HAP-1 (cell line): Measurements from ENCODE around the gene STOX2.

Experiments used
- DNase-seq, 2 experiments: peaks; one replicate each; pipeline ENCODE4 v3.0.0-alpha.2; 2016 to 2020; ENCODE audit warnings: low spot score in 2 of 2
- H3K27me3 ChIP-seq: fragments of 250-450 bp; sonication (Bioruptor Pico); 2 replicates; pipeline ENCODE4 v1.5.1; 2020; ENCODE audit warnings: low read depth, mild to moderate bottlenecking, moderate library complexity
- H3K36me3 ChIP-seq: fragments of 250-450 bp; sonication (Bioruptor Pico); replicated peaks from 2 replicates; pipeline ENCODE4 v1.5.1; 2020; ENCODE audit warnings: mild to moderate bottlenecking
- H3K4me1 ChIP-seq: fragments of 250-450 bp; sonication (Bioruptor Pico); 2 replicates; pipeline ENCODE4 v1.5.1; 2020; ENCODE audit warnings: mild to moderate bottlenecking
- H3K4me3 ChIP-seq: fragments of 250-450 bp; sonication (Bioruptor Pico); 2 replicates; pipeline ENCODE4 v1.5.1; 2020; ENCODE audit warnings: mild to moderate bottlenecking, moderate library complexity
- H3K9me3 ChIP-seq: fragments of 250-450 bp; sonication (Bioruptor Pico); 2 replicates; pipeline ENCODE4 v1.5.1; 2020; ENCODE audit warnings: mild to moderate bottlenecking, moderate library complexity
- in situ Hi-C: fragments of 300-500 bp; cut with MboI; formaldehyde crosslinking; loops from 3 replicates; pipeline ENCODE4 v1.14.3; 2020; ENCODE audit warnings: low sequenced_read_pairs, inconsistent platforms, mixed read lengths

The STOX2 gene

DNA sequence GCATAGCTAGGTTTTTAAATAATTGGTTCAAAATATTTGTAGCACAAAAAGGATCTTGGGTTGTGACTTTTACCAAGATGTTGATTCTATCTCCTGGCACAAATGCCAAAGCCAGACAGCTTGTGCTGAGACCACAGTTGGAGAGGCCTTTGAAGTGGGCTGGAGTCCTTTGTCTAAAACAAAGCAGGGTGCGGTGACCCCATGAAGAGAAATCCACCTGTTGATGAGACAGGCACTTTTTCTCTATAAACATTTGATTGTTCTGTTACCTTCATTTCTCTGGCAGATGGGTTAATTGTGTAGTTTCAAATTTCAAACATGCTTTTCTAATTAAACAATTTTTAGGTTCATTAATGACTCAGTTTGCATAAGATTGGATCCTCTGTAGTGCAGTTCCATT is 56.7 kb downstream of the STOX2 start:
- in situ Hi-C loops: no loop called here
- H3K27me3 ChIP-seq: no peaks in the 10 kb centered on the region

DNA sequence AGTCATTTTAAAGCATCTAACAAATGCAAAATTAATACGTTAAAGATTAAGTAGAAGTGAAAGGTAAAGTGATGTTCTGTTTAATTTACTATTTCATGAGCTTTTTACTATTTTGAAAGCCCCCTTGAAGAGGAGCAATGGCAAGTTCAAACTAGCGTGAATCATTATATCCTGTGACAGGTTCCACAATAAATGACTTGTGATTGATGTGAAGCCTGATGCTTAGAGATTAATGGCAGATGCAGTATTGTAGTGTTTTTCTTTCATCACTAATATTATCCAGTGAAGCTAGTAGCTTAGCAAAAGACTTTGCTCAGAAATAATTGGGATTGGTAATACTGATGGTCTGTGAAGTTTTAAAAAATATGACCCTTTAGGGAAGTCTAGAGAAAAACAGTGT is 57.3 kb downstream of the STOX2 start:
- Histone ChIP-seq H3K4me3 (no peak overlapping the region), H3K27me3 (no peaks in the 10 kb centered on the region), H3K36me3 (no peaks in the 10 kb centered on the region), H3K4me1 (peaks cover 12% of the 10 kb centered on the region), H3K9me3 (no peaks in the 10 kb centered on the region)
- DNase-seq: no peak
- in situ Hi-C loops: no loop called here

More for the DNA sequence above, 56.7 kb downstream of the STOX2 start:
- no peak overlapping the region for H3K4me3 ChIP-seq
- H3K9me3 ChIP-seq: no peaks in the 10 kb centered on the region
- peaks cover 12% of the 10 kb centered on the region for H3K4me1 ChIP-seq
- H3K36me3 ChIP-seq: no peaks in the 10 kb centered on the region
- DNase-seq: no peak

- H3K36me3 ChIP-seq: no peaks in the 10 kb centered on the region
- DNase-seq: no peak
- H3K4me3 ChIP-seq: no peak overlapping the region
- H3K4me1 ChIP-seq: peaks cover 6% of the 10 kb centered on the region
- no peaks in the 10 kb centered on the region for H3K9me3 ChIP-seq
- H3K27me3 ChIP-seq: no peaks in the 10 kb centered on the region
- in situ Hi-C loops: no loop called here
These were observed 61.3 kb downstream of the STOX2 start for GRCh38 chr4:183966371-183966770.

DNA sequence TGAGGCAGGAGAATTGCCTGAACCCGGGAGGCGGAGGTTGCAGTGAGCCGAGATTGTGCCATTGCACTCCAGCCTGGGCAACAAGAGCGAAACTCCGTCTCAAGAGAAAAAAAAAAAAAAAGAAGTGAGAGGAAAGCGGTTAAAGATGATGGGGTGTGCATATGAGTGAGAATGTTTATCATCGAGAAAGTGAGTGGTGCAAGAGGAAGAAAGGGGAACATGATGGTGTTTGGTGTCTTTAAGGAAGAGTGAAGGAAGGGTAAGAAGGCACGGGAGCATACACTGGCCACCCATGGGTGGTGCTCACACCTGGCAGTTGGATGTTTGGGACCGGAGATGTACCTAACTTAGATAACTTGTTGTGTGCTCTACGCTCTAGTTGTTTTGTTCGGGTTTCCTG is 62.2 kb downstream of the STOX2 start:
- in situ Hi-C loops: no loop called here
- Histone ChIP-seq H3K36me3 (no peaks in the 10 kb centered on the region), H3K9me3 (no peaks in the 10 kb centered on the region), H3K4me1 (no peaks in the 10 kb centered on the region), H3K4me3 (no peak overlapping the region), H3K27me3 (no peaks in the 10 kb centered on the region)
- no peak for DNase-seq

- in situ Hi-C loops: no loop called here
- Histone ChIP-seq H3K36me3 (no peaks in the 10 kb centered on the region), H3K9me3 (no peaks in the 10 kb centered on the region), H3K4me1 (no peaks in the 10 kb centered on the region), H3K4me3 (no peak overlapping the region), H3K27me3 (no peaks in the 10 kb centered on the region)
- no peak for DNase-seq
These were observed 63.4 kb downstream of the STOX2 start for GRCh38 chr4:183968502-183968901.

DNA sequence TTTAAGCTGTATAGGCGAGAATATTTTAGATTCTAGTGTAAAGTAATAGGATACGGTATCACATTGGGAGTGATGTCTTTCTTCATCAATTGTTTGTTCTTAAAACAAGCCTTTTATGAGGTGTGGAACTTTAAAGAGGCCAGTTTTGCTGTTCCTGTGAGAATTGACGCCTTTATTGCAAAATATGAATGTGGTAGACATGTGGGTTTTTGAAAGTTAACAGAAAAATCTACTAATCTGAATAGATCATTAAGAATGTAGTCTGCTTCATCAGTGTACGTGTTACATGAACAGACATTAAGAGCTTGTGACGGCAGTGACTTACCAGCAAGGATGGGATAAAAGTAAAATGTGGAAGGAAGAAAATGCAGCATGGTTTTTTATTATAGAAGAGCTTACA is 63.8 kb downstream of the STOX2 start:
- H3K9me3 ChIP-seq: no peaks in the 10 kb centered on the region
- H3K27me3 ChIP-seq: no peaks in the 10 kb centered on the region
- no peaks in the 10 kb centered on the region for H3K36me3 ChIP-seq
- no peak for DNase-seq
- H3K4me3 ChIP-seq: no peak overlapping the region
- in situ Hi-C loops: no loop called here
- H3K4me1 ChIP-seq: no peaks in the 10 kb centered on the region

DNA sequence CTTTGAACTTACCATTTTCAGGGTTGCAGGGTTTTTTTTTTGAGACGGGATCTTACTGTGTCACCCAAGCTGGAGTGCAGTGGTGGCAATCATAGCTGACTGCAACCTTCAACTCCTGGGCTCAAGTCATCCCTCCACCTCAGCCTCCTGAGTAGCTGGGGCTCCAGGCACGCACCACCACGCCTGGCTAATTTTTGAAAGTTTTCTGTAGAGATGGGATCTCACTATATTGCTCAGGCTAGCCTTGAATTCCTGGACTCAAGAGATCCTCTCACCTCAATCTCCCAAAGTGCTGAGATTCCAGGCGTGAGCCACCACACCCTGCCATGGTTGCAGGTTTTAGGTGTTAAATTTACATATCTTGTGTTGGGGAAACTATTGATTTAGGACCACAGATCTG is 64.5 kb downstream of the STOX2 start:
- Histone ChIP-seq H3K27me3 (no peaks in the 10 kb centered on the region), H3K4me1 (no peaks in the 10 kb centered on the region), H3K9me3 (no peaks in the 10 kb centered on the region), H3K4me3 (no peak overlapping the region), H3K36me3 (no peaks in the 10 kb centered on the region)
- no peak for DNase-seq
- in situ Hi-C loops: no loop called here

- H3K4me1 ChIP-seq: no peaks in the 10 kb centered on the region
- H3K27me3 ChIP-seq: no peaks in the 10 kb centered on the region
- no peak overlapping the region for H3K4me3 ChIP-seq
- peaks cover 3% of the 10 kb centered on the region; the same call in 1 of the 2 replicates for H3K9me3 ChIP-seq
- in situ Hi-C loops: no loop called here
- no peaks in the 10 kb centered on the region for H3K36me3 ChIP-seq
- DNase-seq: no peak
These were observed 66.9 kb downstream of the STOX2 start for GRCh38 chr4:183971929-183972490.

DNA sequence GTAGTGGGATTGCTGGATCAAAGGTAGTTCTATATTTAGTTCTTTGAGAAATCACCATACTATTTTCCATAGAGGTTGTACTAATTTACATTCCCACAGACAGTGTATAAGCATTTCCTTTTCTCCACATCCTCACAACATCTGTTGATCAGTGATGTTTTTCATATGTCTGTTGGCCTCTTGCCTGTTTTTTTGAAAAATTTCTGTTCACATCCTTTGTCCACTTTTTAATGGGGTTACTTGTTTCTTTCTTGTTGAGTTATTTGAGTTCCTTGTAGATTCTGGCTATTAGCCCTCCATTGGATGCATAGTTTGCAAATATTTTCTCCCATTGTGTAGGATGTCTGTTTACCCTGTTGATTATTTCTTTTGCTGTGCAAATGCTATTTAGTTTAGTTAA is 72.6 kb downstream of the STOX2 start:
- Histone ChIP-seq H3K36me3 (no peaks in the 10 kb centered on the region), H3K4me3 (no peak overlapping the region), H3K9me3 (peaks cover 3% of the 10 kb centered on the region; the same call in 1 of the 2 replicates), H3K4me1 (peaks cover 3% of the 10 kb centered on the region; the same call in 1 of the 2 replicates), H3K27me3 (no peaks in the 10 kb centered on the region)
- in situ Hi-C loops: no loop called here
- no peak for DNase-seq

DNA sequence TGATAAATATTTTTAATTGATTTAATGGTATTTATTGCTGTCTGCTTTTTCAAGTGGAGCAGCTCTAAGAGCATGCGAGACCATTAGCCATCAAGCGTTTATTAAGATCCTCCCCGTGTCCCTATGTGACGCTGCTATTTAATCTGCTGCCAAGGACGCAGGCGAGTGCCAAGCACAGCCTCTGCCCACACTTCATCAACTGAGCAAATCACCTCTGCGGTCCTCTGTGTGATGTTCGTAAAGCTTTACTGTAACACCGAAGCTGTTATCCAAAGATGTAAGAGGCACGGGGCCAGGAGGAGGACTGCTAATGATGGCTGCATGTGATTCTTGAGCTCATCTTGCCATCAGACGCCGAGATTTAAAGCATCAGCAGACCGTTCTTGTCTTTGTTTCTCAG is 79.5 kb downstream of the STOX2 start:
- in situ Hi-C loops: no loop called here
- Histone ChIP-seq H3K9me3 (no peaks in the 10 kb centered on the region), H3K4me1 (peaks cover 13% of the 10 kb centered on the region), H3K4me3 (no peak overlapping the region), H3K27me3 (no peaks in the 10 kb centered on the region), H3K36me3 (no peaks in the 10 kb centered on the region)
- no peak for DNase-seq

GRCh38 chr4:183985786-183986185 is 80.7 kb downstream of the STOX2 start:
- in situ Hi-C loops: no loop called here
- H3K4me3 ChIP-seq: no peak overlapping the region
- DNase-seq: no peak
- no peaks in the 10 kb centered on the region for H3K27me3 ChIP-seq
- H3K36me3 ChIP-seq: no peaks in the 10 kb centered on the region
- H3K4me1 ChIP-seq: peaks cover 12% of the 10 kb centered on the region
- H3K9me3 ChIP-seq: no peaks in the 10 kb centered on the region

GRCh38 chr4:183986291-183986970 is 81.3 kb downstream of the STOX2 start:
- DNase-seq: no peak
- in situ Hi-C loops: no loop called here
- H3K27me3 ChIP-seq: no peaks in the 10 kb centered on the region
- H3K36me3 ChIP-seq: no peaks in the 10 kb centered on the region
- H3K9me3 ChIP-seq: no peaks in the 10 kb centered on the region
- H3K4me1 ChIP-seq: peaks cover 10% of the 10 kb centered on the region
- no peak overlapping the region for H3K4me3 ChIP-seq

DNA sequence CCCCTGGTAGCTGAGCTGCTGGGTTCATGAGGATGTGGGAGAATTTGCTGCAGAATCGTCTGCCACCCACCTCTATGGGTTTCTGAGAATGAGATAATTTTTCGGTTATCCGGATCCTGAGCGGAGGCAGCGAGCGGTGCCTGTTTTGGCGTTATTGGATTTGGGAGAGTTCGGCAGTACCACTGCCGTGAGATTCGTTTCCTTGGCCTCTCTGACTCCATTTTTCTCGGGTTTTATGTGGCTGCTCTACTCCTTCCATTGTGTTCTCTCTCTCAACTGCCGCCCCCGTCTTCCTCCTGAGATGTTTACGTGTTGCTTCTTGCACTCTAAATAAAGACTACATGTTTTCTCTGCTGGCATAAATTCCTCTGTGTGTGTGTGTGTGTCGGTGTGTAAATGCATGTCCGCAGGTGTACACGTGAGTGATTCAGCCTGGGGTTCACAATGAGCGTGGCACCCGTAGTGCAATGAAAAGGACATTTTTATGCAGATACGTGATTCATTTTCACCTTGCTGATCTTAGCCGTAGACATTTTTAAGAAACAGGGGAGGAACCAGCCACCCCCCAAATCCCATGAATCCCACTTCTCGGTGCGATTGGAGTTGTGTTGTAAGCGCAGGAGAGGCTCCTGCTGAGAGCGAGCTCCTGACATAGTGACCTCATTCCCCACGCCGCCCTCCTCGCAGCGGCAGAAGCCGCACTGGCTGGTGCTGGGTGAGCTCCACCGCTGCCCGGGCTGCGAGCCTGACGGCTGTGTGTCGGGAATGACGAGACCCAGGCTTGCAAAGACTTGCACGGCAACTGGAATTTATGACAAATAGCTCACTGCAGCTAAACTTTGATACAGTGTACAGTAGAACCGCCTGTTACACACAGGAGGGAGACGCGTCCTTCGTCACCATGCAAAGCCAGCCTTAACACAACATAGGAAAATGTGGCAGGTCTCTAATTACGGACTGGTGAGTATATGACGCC is 82.2 kb downstream of the STOX2 start:
- no peaks in the 10 kb centered on the region for H3K9me3 ChIP-seq
- H3K27me3 ChIP-seq: no peaks in the 10 kb centered on the region
- in situ Hi-C loops: no loop called here
- H3K36me3 ChIP-seq: no peaks in the 10 kb centered on the region
- H3K4me1 ChIP-seq: peaks cover 10% of the 10 kb centered on the region
- H3K4me3 ChIP-seq: peak overlapping the region; percentile 2
- DNase-seq: peak in 1 of 2 experiments; percentile 65

GRCh38 chr4:183987987-183988392 is 82.9 kb downstream of the STOX2 start:
- no peaks in the 10 kb centered on the region for H3K9me3 ChIP-seq
- in situ Hi-C loops: no loop called here
- H3K36me3 ChIP-seq: no peaks in the 10 kb centered on the region
- peaks cover 10% of the 10 kb centered on the region for H3K4me1 ChIP-seq
- H3K4me3 ChIP-seq: peak overlapping the region; percentile 2; the same call in 1 of the 2 replicates
- H3K27me3 ChIP-seq: no peaks in the 10 kb centered on the region
- DNase-seq: peak; percentile 82 to 91
